Caco-2 (cell line): ENCODE measurements around the gene TBCE. TPM values are rescaled to one million over a fixed set of nuclear protein-coding genes. Genes with fewer than 3 reads are reported as not detected.

ENCODE experiments used
- BruUV-seq: library from RNA; stranded (reverse); fragments of 400-500 nt; replicated peaks from 2 replicates; lab custom pipeline; 2021; lab: Mats Ljungman, UMichigan
- CTCF ChIA-PET: fragments of 300-600 bp; sonication (Branson Sonifier 250); formaldehyde crosslinking; loops from one replicate; lab custom pipeline; 2022; ENCODE audit warnings: antibody characterized with exemption; lab: Charles Lee
- POLR2A ChIA-PET: fragments of 300-600 bp; sonication (Branson Sonifier 250); formaldehyde crosslinking; loops from one replicate; lab custom pipeline; 2022; ENCODE audit warnings: antibody characterized with exemption; lab: Charles Lee
- DNase-seq, 2 experiments: peaks; one replicate each; pipeline versions ENCODE4 v3.0.0 to v3.0.0-alpha.2; 2020 to 2022
- H3K27me3 ChIP-seq: replicated peaks from 2 replicates; pipeline ENCODE4 v1.6.0; 2011; ENCODE audit warnings: low read length; ENCODE audit not compliant: control insufficient read depth, insufficient read depth
- H3K36me3 ChIP-seq: 2 replicates; pipeline ENCODE4 v1.5.1; 2011; ENCODE audit warnings: low read length; ENCODE audit not compliant: control insufficient read depth, insufficient read depth
- H3K4me1 ChIP-seq: fragments of 250-450 bp; sonication (Bioruptor Pico); 2 replicates; pipeline ENCODE4 v1.5.1; 2020; ENCODE audit warnings: mild to moderate bottlenecking
- H3K4me3 ChIP-seq: 2 replicates; pipeline ENCODE4 v1.5.1; 2011; ENCODE audit warnings: low read depth, mild to moderate bottlenecking, control low read depth, low read length
- H3K9me3 ChIP-seq: fragments of 250-450 bp; sonication (Bioruptor Pico); 2 replicates; pipeline ENCODE4 v1.5.1; 2020; ENCODE audit warnings: mild to moderate bottlenecking, moderate library complexity
- H3K27ac Mint-ChIP-seq: one replicate; pipeline ENCODE4 v1.8.0; 2022; ENCODE audit warnings: mixed read lengths; ENCODE audit not compliant: unreplicated experiment
- H3K27me3 Mint-ChIP-seq: one replicate; pipeline ENCODE4 v1.8.0; 2022; ENCODE audit warnings: mixed read lengths; ENCODE audit not compliant: insufficient read depth, unreplicated experiment
- H3K36me3 Mint-ChIP-seq: one replicate; pipeline ENCODE4 v1.8.0; 2022; ENCODE audit warnings: mild to moderate bottlenecking, mixed read lengths; ENCODE audit not compliant: insufficient read depth, unreplicated experiment
- H3K4me1 Mint-ChIP-seq: one replicate; pipeline ENCODE4 v1.8.0; 2022; ENCODE audit warnings: low read depth, mixed read lengths; ENCODE audit not compliant: unreplicated experiment
- H3K4me3 Mint-ChIP-seq: one replicate; pipeline ENCODE4 v1.8.0; 2022; ENCODE audit warnings: mild to moderate bottlenecking, moderate library complexity, mixed read lengths; ENCODE audit not compliant: unreplicated experiment
- H3K9me3 Mint-ChIP-seq: one replicate; pipeline ENCODE4 v1.8.0; 2022; ENCODE audit warnings: mixed read lengths; ENCODE audit not compliant: unreplicated experiment
- CTCF ChIP-seq, 2 experiments: fragments of 200-600 bp in 1 of 2; IDR thresholded peaks; 1 replicate in 1 of 2; 2 replicates in 1 of 2; pipeline versions ENCODE4 v1.5.1 to v1.8.0; 2011 to 2022; ENCODE audit warnings: antibody characterized with exemption in 1 of 2, control low read depth in 1 of 2, inconsistent platforms in 1 of 2, low read depth in 1 of 2, low read length in 1 of 2, mild to moderate bottlenecking in 1 of 2, moderate library complexity in 1 of 2; ENCODE audit not compliant: insufficient read depth in 1 of 2, severe bottlenecking in 1 of 2, unreplicated experiment in 1 of 2
- intact Hi-C: fragments of 100-400 bp; cut with micrococcal nuclease; formaldehyde crosslinking; loops from one replicate; pipeline ENCODE4 v1.10.0; 2022; ENCODE audit not compliant: unreplicated experiment
- total RNA-seq: library from RNA; stranded (reverse); gene quantifications from 2 replicates; pipeline ENCODE4 v1.2.3, GENCODE V29; 2022

The TBCE gene
- total RNA-seq, 1 experiment from 2014 or later, result 40.0 TPM

GRCh38 chr1:235494531-235494930 is 127.3 kb downstream of the TBCE start:
- BruUV-seq, result no TSS peak
- H3K27me3 Mint-ChIP-seq, result no peaks in the 10 kb centered on the region
- H3K9me3 ChIP-seq, result no peaks in the 10 kb centered on the region
- ChIA-PET CTCF (interaction anchor here (0.7 kb wide), 1 partner anchor 10 kb away, joined by 3 read pairs; the partner anchor contains the start of gene B3GALNT2), POLR2A (no interaction called here)
- no peaks in the 10 kb centered on the region for H3K27me3 ChIP-seq
- no peaks in the 10 kb centered on the region for H3K4me1 ChIP-seq
- TF ChIP-seq CTCF (IDR thresholded peaks at IDR 0.05; ENCODE audit: insufficient read depth in 1 of 2, low read depth in 1 of 2, low read length in 1 of 2, severe bottlenecking in 1 of 2, unreplicated experiment in 1 of 2), result no peak
- no peaks in the 10 kb centered on the region for H3K4me1 Mint-ChIP-seq
- DNase-seq, result no peak
- peaks cover 1% of the 10 kb centered on the region for H3K36me3 ChIP-seq
- intact Hi-C loops, result no loop called here
- H3K4me3 ChIP-seq, result no peak overlapping the region
- H3K27ac Mint-ChIP-seq, result no peak overlapping the region
- H3K4me3 Mint-ChIP-seq, result no peak overlapping the region
- H3K36me3 Mint-ChIP-seq, result peaks cover 15% of the 10 kb centered on the region
- no peaks in the 10 kb centered on the region for H3K9me3 Mint-ChIP-seq

GRCh38 chr1:235495030-235495429 is 127.8 kb downstream of the TBCE start:
- Histone ChIP-seq H3K36me3 (peaks cover 1% of the 10 kb centered on the region), H3K4me3 (no peak overlapping the region), H3K9me3 (no peaks in the 10 kb centered on the region), H3K27me3 (no peaks in the 10 kb centered on the region), H3K4me1 (no peaks in the 10 kb centered on the region)
- CTCF ChIA-PET, result interaction anchor here (0.7 kb wide), 1 partner anchor 9 kb away, joined by 3 read pairs; the partner anchor contains the start of gene B3GALNT2
- no peaks in the 10 kb centered on the region for H3K9me3 Mint-ChIP-seq
- no peak overlapping the region for H3K4me3 Mint-ChIP-seq
- intact Hi-C loops, result no loop called here
- no peak for DNase-seq
- no peak overlapping the region for H3K27ac Mint-ChIP-seq
- BruUV-seq, result no TSS peak
- no peaks in the 10 kb centered on the region for H3K27me3 Mint-ChIP-seq
- TF ChIP-seq CTCF (IDR thresholded peaks at IDR 0.05; ENCODE audit: insufficient read depth in 1 of 2, low read depth in 1 of 2, low read length in 1 of 2, severe bottlenecking in 1 of 2, unreplicated experiment in 1 of 2), result no peak
- POLR2A ChIA-PET, result no interaction called here
- H3K36me3 Mint-ChIP-seq, result peaks cover 15% of the 10 kb centered on the region
- H3K4me1 Mint-ChIP-seq, result no peaks in the 10 kb centered on the region

- ChIA-PET CTCF (no interaction called here), POLR2A (no interaction called here)
- Histone ChIP-seq H3K36me3 (peaks cover 1% of the 10 kb centered on the region), H3K9me3 (no peaks in the 10 kb centered on the region), H3K4me1 (no peaks in the 10 kb centered on the region), H3K27me3 (no peaks in the 10 kb centered on the region), H3K4me3 (no peak overlapping the region)
- intact Hi-C loops, result no loop called here
- Mint-ChIP-seq H3K27me3 (no peaks in the 10 kb centered on the region), H3K4me3 (no peak overlapping the region), H3K27ac (no peak overlapping the region), H3K4me1 (no peaks in the 10 kb centered on the region), H3K36me3 (peaks cover 15% of the 10 kb centered on the region), H3K9me3 (no peaks in the 10 kb centered on the region)
- no TSS peak for BruUV-seq
- no peak for TF ChIP-seq CTCF (IDR thresholded peaks at IDR 0.05; ENCODE audit: insufficient read depth in 1 of 2, low read depth in 1 of 2, low read length in 1 of 2, severe bottlenecking in 1 of 2, unreplicated experiment in 1 of 2)
- no peak for DNase-seq
These were observed 128.3 kb downstream of the TBCE start for GRCh38 chr1:235495551-235495950.
